HEK293 (cell line): Measurements from ENCODE around the gene CEBPG.
A peak's percentile ranks its signal among the peaks of the same experiment; 100 is the strongest.

Experiments used
- CTCF ChIA-PET: fragments of 350-600 bp; formaldehyde crosslinking; extraction: SDS; loops from one replicate; lab custom pipeline; 2021; ENCODE audit warnings: antibody characterized with exemption; lab: Yijun Ruan, JAX
- POLR2A ChIA-PET: fragments of 300-600 bp; formaldehyde crosslinking; extraction: SDS; loops from one replicate; lab custom pipeline; 2020; ENCODE audit warnings: antibody characterized with exemption, inconsistent platforms; lab: Yijun Ruan, JAX
- H3K27ac ChIP-seq: fragments of 200-500 bp; sonication (Bioruptor generic); 2 replicates; pipeline ENCODE4 v1.5.1; 2014; ENCODE audit warnings: low read depth, low read length, control low read depth, inconsistent platforms; ENCODE audit errors: extremely low read depth
- H3K36me3 ChIP-seq, 2 experiments: fragments of 200-500 bp in 1 of 2; sonication (Bioruptor generic) in 1 of 2; 1 replicate in 1 of 2; 2 replicates in 1 of 2; pipeline ENCODE4 v1.5.1; 2014 to 2017; ENCODE audit warnings: inconsistent platforms in 2 of 2, low read length in 2 of 2; ENCODE audit not compliant: control insufficient read depth in 2 of 2, insufficient read depth in 1 of 2
- H3K4me1 ChIP-seq: fragments of 200-500 bp; sonication (Bioruptor generic); 2 replicates; pipeline ENCODE4 v1.5.1; 2014; ENCODE audit warnings: mild to moderate bottlenecking, low read length, inconsistent platforms; ENCODE audit not compliant: control insufficient read depth, insufficient read depth
- H3K4me3 ChIP-seq: 2 replicates; pipeline ENCODE4 v1.5.1; 2011; ENCODE audit warnings: low read depth, mild to moderate bottlenecking, control low read depth, low read length, moderate library complexity
- H3K9me3 ChIP-seq: fragments of 200-500 bp; sonication (Bioruptor generic); 2 replicates; pipeline ENCODE4 v1.5.1; 2014; ENCODE audit warnings: low read depth, low read length, inconsistent platforms; ENCODE audit not compliant: control insufficient read depth, insufficient read depth
- BCL11A ChIP-seq: fragments of 450-650 bp; formaldehyde crosslinking; IDR thresholded peaks from 2 replicates; pipeline ENCODE4 v1.5.1; 2016; ENCODE audit warnings: low read depth, missing biosample characterization, missing genetic modification characterization
- BCL6B ChIP-seq: fragments of 450-650 bp; formaldehyde crosslinking; IDR thresholded peaks from 2 replicates; pipeline ENCODE4 v1.5.1; 2017; ENCODE audit warnings: missing biosample characterization, missing genetic modification characterization
- GLIS2 ChIP-seq: fragments of 450-650 bp; formaldehyde crosslinking; IDR thresholded peaks from 2 replicates; pipeline ENCODE4 v1.5.1; 2016; ENCODE audit warnings: missing biosample characterization, missing genetic modification characterization
- INSM2 ChIP-seq: fragments of 450-650 bp; formaldehyde crosslinking; IDR thresholded peaks from 2 replicates; pipeline ENCODE4 v1.5.1; 2016; ENCODE audit warnings: missing biosample characterization, missing genetic modification characterization
- OSR2 ChIP-seq: fragments of 450-650 bp; formaldehyde crosslinking; IDR thresholded peaks from 2 replicates; pipeline ENCODE4 v1.5.1; 2016; ENCODE audit warnings: missing biosample characterization, missing genetic modification characterization
- PRDM1 ChIP-seq: fragments of 450-650 bp; formaldehyde crosslinking; IDR thresholded peaks from 2 replicates; pipeline ENCODE4; 2016; ENCODE audit warnings: missing biosample characterization, missing genetic modification characterization
- SALL2 ChIP-seq: fragments of 450-650 bp; formaldehyde crosslinking; IDR thresholded peaks from 2 replicates; pipeline ENCODE4 v1.5.0; 2017; ENCODE audit warnings: missing biosample characterization, mild to moderate bottlenecking, missing genetic modification characterization, borderline replicate concordance
- SETDB1 ChIP-seq: IDR thresholded peaks from one replicate; pipeline ENCODE4 v1.6.1; 2017; ENCODE audit warnings: mild to moderate bottlenecking, low read length, moderate library complexity, mixed read lengths; ENCODE audit not compliant: insufficient read length
- ZBTB17 ChIP-seq: fragments of 450-650 bp; formaldehyde crosslinking; IDR thresholded peaks from 2 replicates; pipeline ENCODE4 v1.5.1; 2016; ENCODE audit warnings: missing biosample characterization, missing genetic modification characterization
- ZNF121 ChIP-seq: fragments of 450-650 bp; formaldehyde crosslinking; IDR thresholded peaks from 2 replicates; pipeline ENCODE4 v1.5.1; 2016; ENCODE audit warnings: missing biosample characterization, missing genetic modification characterization
- ZNF16 ChIP-seq: fragments of 450-650 bp; formaldehyde crosslinking; IDR thresholded peaks from 2 replicates; pipeline ENCODE4 v1.5.1; 2016; ENCODE audit warnings: low read depth, missing biosample characterization, missing genetic modification characterization
- ZNF184 ChIP-seq: fragments of 450-650 bp; IDR thresholded peaks from 2 replicates; pipeline ENCODE4 v1.5.1; 2018; ENCODE audit warnings: missing biosample characterization, mild to moderate bottlenecking, missing genetic modification characterization
- ZNF211 ChIP-seq: fragments of 450-650 bp; formaldehyde crosslinking; IDR thresholded peaks from 2 replicates; pipeline ENCODE4 v1.5.1; 2016; ENCODE audit warnings: low read depth, missing biosample characterization, missing genetic modification characterization
- ZNF214 ChIP-seq: fragments of 450-650 bp; formaldehyde crosslinking; IDR thresholded peaks from 2 replicates; pipeline ENCODE4 v1.5.1; 2017; ENCODE audit warnings: missing biosample characterization, mild to moderate bottlenecking, missing genetic modification characterization, borderline replicate concordance
- ZNF223 ChIP-seq: fragments of 450-650 bp; formaldehyde crosslinking; IDR thresholded peaks from 2 replicates; pipeline ENCODE4 v1.5.1; 2016; ENCODE audit warnings: missing biosample characterization, missing genetic modification characterization
- ZNF23 ChIP-seq: fragments of 450-650 bp; formaldehyde crosslinking; IDR thresholded peaks from 2 replicates; pipeline ENCODE4 v1.5.1; 2016; ENCODE audit warnings: missing biosample characterization, missing genetic modification characterization, borderline replicate concordance
- ZNF324 ChIP-seq: fragments of 450-650 bp; formaldehyde crosslinking; IDR thresholded peaks from 2 replicates; pipeline ENCODE4 v1.5.1; 2016; ENCODE audit warnings: missing biosample characterization, missing genetic modification characterization
- ZNF350 ChIP-seq: fragments of 450-650 bp; formaldehyde crosslinking; IDR thresholded peaks from 2 replicates; pipeline ENCODE4 v1.5.0; 2017; ENCODE audit warnings: missing biosample characterization, mild to moderate bottlenecking, missing genetic modification characterization
- ZNF354C ChIP-seq: fragments of 450-650 bp; formaldehyde crosslinking; IDR thresholded peaks from 2 replicates; pipeline ENCODE4 v1.5.1; 2016; ENCODE audit warnings: missing biosample characterization, missing genetic modification characterization, low read depth, borderline replicate concordance
- ZNF366 ChIP-seq: fragments of 450-650 bp; formaldehyde crosslinking; conservative IDR thresholded peaks from 2 replicates; pipeline ENCODE4 v1.5.1; 2016; ENCODE audit warnings: missing biosample characterization, missing genetic modification characterization
- ZNF501 ChIP-seq: fragments of 450-650 bp; formaldehyde crosslinking; IDR thresholded peaks from 2 replicates; pipeline ENCODE4 v1.5.1; 2016; ENCODE audit warnings: missing biosample characterization, missing genetic modification characterization
- ZNF521 ChIP-seq: fragments of 450-650 bp; formaldehyde crosslinking; IDR thresholded peaks from 2 replicates; pipeline ENCODE4 v1.5.1; 2017; ENCODE audit warnings: missing biosample characterization, mild to moderate bottlenecking, missing genetic modification characterization
- ZNF549 ChIP-seq: fragments of 450-650 bp; IDR thresholded peaks from 2 replicates; pipeline ENCODE4 v1.5.1; 2018; ENCODE audit warnings: missing biosample characterization, missing genetic modification characterization, mild to moderate bottlenecking, inconsistent platforms, moderate library complexity
- ZNF596 ChIP-seq: fragments of 450-650 bp; IDR thresholded peaks from 2 replicates; pipeline ENCODE4 v1.5.0; 2018; ENCODE audit warnings: missing biosample characterization, mild to moderate bottlenecking, missing genetic modification characterization, moderate library complexity
- ZNF645 ChIP-seq: fragments of 450-650 bp; formaldehyde crosslinking; IDR thresholded peaks from 2 replicates; pipeline ENCODE4; 2016; ENCODE audit warnings: missing biosample characterization, missing genetic modification characterization
- ZNF664 ChIP-seq: fragments of 450-650 bp; formaldehyde crosslinking; IDR thresholded peaks from 2 replicates; pipeline ENCODE4 v1.5.1; 2016; ENCODE audit warnings: missing biosample characterization, missing genetic modification characterization
- ZSCAN23 ChIP-seq: fragments of 450-650 bp; formaldehyde crosslinking; IDR thresholded peaks from 2 replicates; pipeline ENCODE4 v1.5.1; 2016; ENCODE audit warnings: missing biosample characterization, missing genetic modification characterization

CEBPG gene

GRCh38 chr19:33339016-33339984 is 34.2 kb upstream of the CEBPG start (continued):
- TF ChIP-seq INSM2 (tag by site-specific recombination), result 0 out of 2 replicates have a peak, but pooled peaks have one; percentile 11
- TF ChIP-seq ZNF521, result no peak
- TF ChIP-seq ZNF324 (tag by site-specific recombination), result no peak
- TF ChIP-seq ZNF184 (tag by site-specific recombination), result peak; percentile 49; the same call in 1 of the 2 replicates
- peak; percentile 66; the same call in 1 of the 2 replicates for TF ChIP-seq ZNF121 (tag by site-specific recombination)
- TF ChIP-seq ZNF350 (tag by site-specific recombination), result no peak
- TF ChIP-seq ZNF354C (tag by site-specific recombination), result no peak
- TF ChIP-seq ZNF664, result peak; percentile 35; the same call in 1 of the 2 replicates
- TF ChIP-seq OSR2 (tag by site-specific recombination), result peak; percentile 58; the same call in 1 of the 2 replicates
- no peak for TF ChIP-seq PRDM1
- peak; percentile 54 for TF ChIP-seq SETDB1
- no peak for TF ChIP-seq ZNF223
- TF ChIP-seq ZNF501 (tag by site-specific recombination), result no peak

GRCh38 chr19:33340991-33341390 is 32.5 kb upstream of the CEBPG start:
- peaks cover 3% of the 10 kb centered on the region; the same call in 1 of the 2 replicates for H3K4me1 ChIP-seq
- POLR2A ChIA-PET, result no interaction called here
- CTCF ChIA-PET, result interaction anchor here (0.5 to 1.3 kb wide), 6 partner anchors 16 to 783 kb away, joined by 3 to 6 read pairs (median 3); partner anchors contain the start of gene CEBPA
- H3K27ac ChIP-seq, result no peak overlapping the region
- H3K36me3 ChIP-seq, result no peaks in the 10 kb centered on the region
- no peaks in the 10 kb centered on the region; the same call in 1 of the 2 replicates for H3K9me3 ChIP-seq
- no peak overlapping the region for H3K4me3 ChIP-seq
- TF ChIP-seq ZNF16 (tag by site-specific recombination) (no peak), BCL11A (tag by site-specific recombination) (no peak), BCL6B (0 out of 2 replicates have a peak, but pooled peaks have one; percentile 18), ZNF366 (tag by site-specific recombination) (peak; percentile 94), ZNF23 (tag by site-specific recombination) (no peak), ZNF596 (tag by site-specific recombination) (no peak), ZSCAN23 (tag by site-specific recombination) (no peak), SALL2 (tag by site-specific recombination) (no peak), GLIS2 (no peak), ZNF211 (no peak), ZNF549 (tag by site-specific recombination) (no peak), ZBTB17 (no peak), ZNF645 (tag by site-specific recombination) (peak; percentile 61; the same call in 1 of the 2 replicates), ZNF184 (tag by site-specific recombination) (no peak), ZNF214 (tag by site-specific recombination) (no peak)
